ENCODE data around the gene PEX26. TPM values are rescaled to one million over a fixed set of nuclear protein-coding genes. Genes with fewer than 3 reads are reported as not detected.
"Not testable (repeated sequence)": the region's sequence is repeated elsewhere in the genome, so short reads cannot be mapped to it uniquely, and the experiment has no call there.

The PEX26 gene
- total RNA-seq, 1 donor from 2014 or later, result 34.4 TPM

DNA sequence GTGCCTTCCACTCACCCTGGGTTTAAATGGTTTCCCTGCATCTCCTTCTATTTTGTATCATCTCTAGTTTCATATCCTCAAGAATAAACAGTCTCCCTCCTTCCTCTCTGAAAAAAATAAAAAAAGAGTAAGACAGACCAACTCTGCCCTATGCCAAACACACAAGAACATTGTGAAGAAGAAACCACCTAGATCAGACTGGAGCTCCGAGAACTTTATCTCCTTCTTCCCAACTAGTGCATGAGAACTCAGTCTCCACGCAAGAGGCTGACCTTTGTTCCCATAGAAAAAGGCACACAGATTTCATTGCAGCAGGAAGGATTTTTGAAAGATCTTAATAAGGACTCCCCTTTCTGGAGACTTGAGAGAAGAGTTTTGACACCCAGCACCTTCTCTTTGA lies 8.7 kb upstream of the PEX26 start:
- TF ChIP-seq CTCF (IDR thresholded peaks at IDR 0.05), result no peak
- Mint-ChIP-seq H3K4me3 (ENCODE audit: unreplicated experiment) (no peak overlapping the region), H3K4me1 (ENCODE audit: low read depth) (peaks cover 37% of the 10 kb centered on the region), H3K27me3 (ENCODE audit: low read depth) (no peaks in the 10 kb centered on the region), H3K27ac (ENCODE audit: unreplicated experiment) (peak overlapping the region; percentile 94), H3K9me3 (ENCODE audit: low read depth) (peaks cover 5% of the 10 kb centered on the region), H3K36me3 (ENCODE audit: low read depth) (peaks cover 3% of the 10 kb centered on the region)
- DNase-seq (ENCODE audit: low spot score), result no peak

- peaks cover 3% of the 10 kb centered on the region for H3K36me3 Mint-ChIP-seq (ENCODE audit: low read depth)
- peaks cover 37% of the 10 kb centered on the region for H3K4me1 Mint-ChIP-seq (ENCODE audit: low read depth)
- H3K27ac Mint-ChIP-seq (ENCODE audit: unreplicated experiment), result no peak overlapping the region
- TF ChIP-seq CTCF (IDR thresholded peaks at IDR 0.05), result no peak
- DNase-seq (ENCODE audit: low spot score), result no peak
- H3K9me3 Mint-ChIP-seq (ENCODE audit: low read depth), result peaks cover 5% of the 10 kb centered on the region
- H3K27me3 Mint-ChIP-seq (ENCODE audit: low read depth), result no peaks in the 10 kb centered on the region
- no peak overlapping the region for H3K4me3 Mint-ChIP-seq (ENCODE audit: unreplicated experiment)
Observed at GRCh38 chr22:18070041-18070440, 7.7 kb upstream of the PEX26 start.

DNA sequence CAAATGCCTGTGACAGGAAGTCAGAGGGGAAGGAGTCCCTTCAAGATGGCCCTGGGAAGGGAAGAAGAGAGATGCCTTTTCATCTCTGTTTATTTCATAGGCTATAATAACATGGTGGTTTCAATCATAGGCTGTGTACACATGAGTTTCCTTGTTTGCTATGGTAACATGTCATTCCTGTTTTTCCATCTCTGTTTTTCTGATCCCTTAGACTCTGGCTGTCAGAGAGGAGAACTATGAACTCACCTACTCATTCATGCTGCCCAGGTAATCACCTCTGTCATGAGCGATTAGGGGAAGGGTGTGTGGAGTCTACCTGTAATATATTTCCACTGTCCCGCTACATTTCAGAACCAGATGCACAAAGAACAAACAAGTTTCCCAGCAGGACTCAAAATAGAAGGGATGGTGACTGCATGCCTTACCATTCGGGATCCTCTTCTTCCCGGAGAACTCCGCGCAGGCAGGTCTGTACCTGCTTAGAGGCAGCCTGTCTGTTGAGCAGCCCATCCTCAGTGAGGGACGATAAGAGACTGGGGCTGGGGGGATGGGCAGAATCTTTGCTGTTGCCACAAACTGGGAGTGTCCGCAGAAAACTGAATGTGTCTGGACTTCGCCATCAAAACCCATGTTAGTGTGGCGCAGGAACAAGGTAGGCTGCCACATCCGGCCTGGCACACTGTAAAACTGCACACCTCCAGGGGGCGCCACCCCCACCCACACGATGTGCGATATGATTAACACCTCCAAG lies 7.1 kb upstream of the PEX26 start:
- Mint-ChIP-seq H3K4me1 (ENCODE audit: low read depth) (peaks cover 38% of the 10 kb centered on the region), H3K9me3 (ENCODE audit: low read depth) (peaks cover 5% of the 10 kb centered on the region), H3K27me3 (ENCODE audit: low read depth) (no peaks in the 10 kb centered on the region), H3K27ac (ENCODE audit: unreplicated experiment) (no peak overlapping the region), H3K4me3 (ENCODE audit: unreplicated experiment) (no peak overlapping the region), H3K36me3 (ENCODE audit: low read depth) (peaks cover 3% of the 10 kb centered on the region)
- peak; percentile 65 for TF ChIP-seq CTCF (IDR thresholded peaks at IDR 0.05)
- DNase-seq (ENCODE audit: low spot score), result peak; percentile 65

DNA sequence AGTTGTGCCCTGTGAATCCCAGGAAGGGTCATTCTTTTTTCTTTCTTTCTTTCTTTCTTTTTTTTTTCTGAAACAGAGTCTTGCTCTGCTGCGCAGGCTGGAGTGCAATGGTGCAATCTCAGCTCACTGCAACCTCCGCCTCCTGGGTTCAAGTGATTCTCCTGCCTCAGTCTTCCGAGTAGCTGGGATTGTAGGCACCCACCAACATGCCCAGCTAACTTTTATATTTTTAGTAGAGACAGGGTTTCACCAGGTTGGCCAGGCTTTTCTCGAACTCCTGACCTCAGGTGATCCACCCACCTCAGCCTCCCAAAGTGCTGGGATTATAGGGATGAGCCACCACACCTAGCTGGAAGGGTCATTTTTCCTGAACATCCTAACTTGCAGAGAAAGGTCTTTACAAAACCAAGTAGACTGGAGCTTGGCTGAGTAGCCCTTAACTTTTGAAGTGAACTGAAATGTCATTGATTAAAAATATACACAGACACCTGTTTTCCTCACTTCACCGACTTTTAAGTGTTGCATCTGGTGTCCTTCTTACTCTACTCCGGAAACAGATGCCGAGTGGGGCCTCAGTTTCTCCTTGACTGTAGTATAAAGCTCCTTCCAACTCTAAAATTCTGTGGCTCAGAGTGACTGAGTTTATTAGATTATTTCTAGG lies 6.4 kb upstream of the PEX26 start:
- H3K27me3 Mint-ChIP-seq (ENCODE audit: low read depth); H3K27ac Mint-ChIP-seq (ENCODE audit: unreplicated experiment); H3K9me3 Mint-ChIP-seq (ENCODE audit: low read depth); H3K36me3 Mint-ChIP-seq (ENCODE audit: low read depth); H3K4me3 Mint-ChIP-seq (ENCODE audit: unreplicated experiment): not testable (repeated sequence)
- peaks cover 41% of the 10 kb centered on the region for H3K4me1 Mint-ChIP-seq (ENCODE audit: low read depth)
- peak; percentile 9 for DNase-seq (ENCODE audit: low spot score)

- no peaks in the 10 kb centered on the region for H3K27me3 Mint-ChIP-seq (ENCODE audit: low read depth)
- no peak for TF ChIP-seq CTCF (IDR thresholded peaks at IDR 0.05)
- peaks cover 3% of the 10 kb centered on the region for H3K36me3 Mint-ChIP-seq (ENCODE audit: low read depth)
- H3K9me3 Mint-ChIP-seq (ENCODE audit: low read depth), result peaks cover 5% of the 10 kb centered on the region
- no peak overlapping the region for H3K27ac Mint-ChIP-seq (ENCODE audit: unreplicated experiment)
- H3K4me1 Mint-ChIP-seq (ENCODE audit: low read depth), result peaks cover 41% of the 10 kb centered on the region
- peak; percentile 15 for DNase-seq (ENCODE audit: low spot score)
- no peak overlapping the region for H3K4me3 Mint-ChIP-seq (ENCODE audit: unreplicated experiment)
Observed at GRCh38 chr22:18071968-18072310, 5.9 kb upstream of the PEX26 start.
